GM23248 (cell line): Measurements from ENCODE around the gene UNC5C. TPM values are rescaled to one million over a fixed set of nuclear protein-coding genes. Genes with fewer than 3 reads are reported as not detected.

Experiments
- DNase-seq: peaks from one replicate; pipeline ENCODE4 v3.0.0-alpha.2; 2015
- H2AFZ ChIP-seq: fragments of 200-600 bp; sonication (generic); 2 replicates; pipeline ENCODE4 v1.6.1; 2016; ENCODE audit warnings: antibody characterized with exemption
- H3F3A ChIP-seq: fragments of 200-600 bp; sonication (generic); 2 replicates; pipeline ENCODE4 v1.6.1; 2016; ENCODE audit warnings: mild to moderate bottlenecking, antibody characterized with exemption, mixed run types; ENCODE audit not compliant: insufficient read depth
- H3K27ac ChIP-seq: fragments of 200-600 bp; sonication (generic); 2 replicates; pipeline ENCODE4 v1.5.1; 2016; ENCODE audit warnings: mild to moderate bottlenecking
- H3K27me3 ChIP-seq: fragments of 200-600 bp; sonication (generic); replicated peaks from 2 replicates; pipeline ENCODE4 v1.6.1; 2016; ENCODE audit warnings: mild to moderate bottlenecking; ENCODE audit not compliant: insufficient read depth
- H3K36me3 ChIP-seq: fragments of 200-600 bp; sonication (generic); 2 replicates; pipeline ENCODE4 v1.6.1; 2016; ENCODE audit warnings: low read depth, mild to moderate bottlenecking
- H3K4me1 ChIP-seq: fragments of 200-600 bp; sonication (generic); 2 replicates; pipeline ENCODE4 v1.6.1; 2016; ENCODE audit warnings: mild to moderate bottlenecking; ENCODE audit not compliant: insufficient read depth
- H3K4me2 ChIP-seq: fragments of 200-600 bp; sonication (generic); one replicate; pipeline ENCODE4 v1.6.1; 2016; ENCODE audit warnings: mild to moderate bottlenecking; ENCODE audit not compliant: unreplicated experiment
- H3K4me3 ChIP-seq: fragments of 200-600 bp; sonication (generic); 2 replicates; pipeline ENCODE4 v1.5.1; 2016; ENCODE audit warnings: mild to moderate bottlenecking
- H3K79me2 ChIP-seq: fragments of 200-600 bp; sonication (generic); 2 replicates; pipeline ENCODE4 v1.6.1; 2016; ENCODE audit warnings: mild to moderate bottlenecking; ENCODE audit not compliant: insufficient read depth
- H3K9ac ChIP-seq: fragments of 200-600 bp; sonication (generic); 2 replicates; pipeline ENCODE4 v1.6.1; 2016; ENCODE audit warnings: mild to moderate bottlenecking
- H3K9me2 ChIP-seq: fragments of 200-600 bp; sonication (generic); 2 replicates; pipeline ENCODE4 v1.6.1; 2016; ENCODE audit warnings: mixed run types, mild to moderate bottlenecking, moderate library complexity; ENCODE audit not compliant: insufficient read depth
- H3K9me3 ChIP-seq: fragments of 200-600 bp; sonication (generic); one replicate; pipeline ENCODE4 v1.6.1; 2017; ENCODE audit warnings: low read depth
- H4K20me1 ChIP-seq: fragments of 200-600 bp; sonication (generic); 2 replicates; pipeline ENCODE4 v1.6.0; 2016; ENCODE audit not compliant: insufficient read depth
- EZH2 ChIP-seq: fragments of 200-600 bp; sonication (generic); IDR thresholded peaks from 2 replicates; pipeline ENCODE4 v1.6.1; 2018; ENCODE audit warnings: antibody characterized with exemption, mild to moderate bottlenecking; ENCODE audit not compliant: insufficient read depth, poor library complexity, severe bottlenecking
- EZH2phosphoT487 ChIP-seq: fragments of 200-600 bp; sonication (generic); IDR thresholded peaks from 2 replicates; pipeline ENCODE4 v1.6.1; 2018; ENCODE audit warnings: antibody characterized with exemption, moderate library complexity, mild to moderate bottlenecking, low read depth; ENCODE audit not compliant: insufficient read depth
- WGBS, 2 experiments: methylation state at CpG; one replicate each; pipeline ENCODE4 v1.1.6; 2015 to 2017; ENCODE audit warnings: low lambda C conversion rate in 2 of 2, low coverage in 1 of 2; ENCODE audit errors: missing lambda C conversion rate in 2 of 2; 5-methylcytosine and 5-hydroxymethylcytosine counted together
- in situ Hi-C: fragments of 300-500 bp; cut with MboI; formaldehyde crosslinking; loops from 2 replicates; pipeline ENCODE4 v1.15.0; 2020
- polyA plus RNA-seq: library from polyadenylated mRNA; unstranded; fragments of >200 nt; fragmentation: Nextera tagmentation; extraction: Ambion mirVana; gene quantifications from 2 replicates; pipeline ENCODE4 v1.2.1, GENCODE V29; 2016
- total RNA-seq: library from RNA; depleted of rRNA; stranded (reverse); fragments of >200 nt; shearing (Covaris generic); gene quantifications from 2 replicates; pipeline ENCODE4 v1.2.3, GENCODE V29; 2014

UNC5C gene
- total and polyA plus RNA-seq, 2 experiments from 2014 or later: not detected

DNA sequence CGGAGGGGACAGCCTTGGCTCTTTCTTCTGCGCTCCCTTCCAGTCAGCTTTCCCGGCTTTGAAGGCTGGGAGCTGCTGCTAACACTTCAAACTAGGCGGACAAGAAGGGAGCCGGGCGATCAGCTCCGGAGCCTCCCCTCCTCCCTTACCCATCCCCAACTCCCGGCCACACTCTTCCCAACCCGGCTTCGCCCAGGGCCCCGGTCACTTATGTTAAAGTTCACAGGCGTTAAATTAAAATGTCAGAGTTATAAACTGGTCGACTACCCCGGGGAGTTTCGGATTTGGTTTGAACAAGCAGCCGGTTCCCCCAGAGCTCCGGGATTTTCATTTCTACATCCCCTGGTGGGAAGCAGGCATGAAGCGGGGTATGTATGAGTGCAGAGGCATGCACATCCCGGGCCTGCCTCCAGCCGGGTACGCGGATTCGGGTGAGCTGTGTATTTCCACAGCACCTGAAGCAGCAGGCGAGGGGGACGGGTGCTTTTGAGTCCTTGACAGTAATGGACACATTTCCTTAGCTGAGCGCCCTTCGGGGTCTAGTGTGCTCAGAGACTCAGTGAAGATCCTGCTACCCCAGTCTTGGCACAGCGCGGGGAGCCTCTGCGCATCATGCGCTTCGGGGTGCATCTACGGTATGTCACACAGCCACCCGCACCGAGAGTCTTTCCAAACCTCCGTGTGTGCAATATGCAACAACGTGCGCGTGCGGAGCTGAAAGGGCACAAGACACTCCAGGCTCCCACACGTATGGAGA, 880 bp downstream of the UNC5C start:
- in situ Hi-C loops: no loop called here
- TF ChIP-seq EZH2: no peak
- TF ChIP-seq EZH2phosphoT487: no peak
- Histone ChIP-seq H3K27me3 (peaks cover 52% of the 10 kb centered on the region), H3K4me1 (no peaks in the 10 kb centered on the region), H4K20me1 (no peaks in the 10 kb centered on the region), H3K4me2 (no peak overlapping the region), H2AFZ (peak overlapping the region; percentile 33; the same call in 1 of the 2 replicates), H3K27ac (no peak overlapping the region), H3F3A (no peaks in the 10 kb centered on the region), H3K9me3 (no peaks in the 10 kb centered on the region), H3K36me3 (no peaks in the 10 kb centered on the region), H3K79me2 (no peaks in the 10 kb centered on the region), H3K4me3 (peak overlapping the region; percentile 11; the same call in 1 of the 2 replicates), H3K9me2 (no peaks in the 10 kb centered on the region), H3K9ac (no peak overlapping the region)
- WGBS, 2 experiments: 1 to 3% methylated on average over 40 to 41 of the region's 41 CpGs
- DNase-seq: peak; percentile 26

GRCh38 chr4:95546866-95547714, 1.7 kb downstream of the UNC5C start:
- no peak overlapping the region for H3K4me3 ChIP-seq
- no peaks in the 10 kb centered on the region for H3K9me2 ChIP-seq
- H3K4me2 ChIP-seq: no peak overlapping the region
- peak; percentile 3 for DNase-seq
- H3K79me2 ChIP-seq: no peaks in the 10 kb centered on the region
- no peaks in the 10 kb centered on the region for H4K20me1 ChIP-seq
- H3K36me3 ChIP-seq: no peaks in the 10 kb centered on the region
- no peaks in the 10 kb centered on the region for H3F3A ChIP-seq
- no peaks in the 10 kb centered on the region for H3K4me1 ChIP-seq
- 5 to 9% methylated on average over 15 to 22 of the region's 22 CpGs for WGBS, 2 experiments
- no peaks in the 10 kb centered on the region for H3K9me3 ChIP-seq
- no peak overlapping the region for H3K27ac ChIP-seq
- no peak overlapping the region for H3K9ac ChIP-seq
- H3K27me3 ChIP-seq: peaks cover 52% of the 10 kb centered on the region
- in situ Hi-C loops: no loop called here
- H2AFZ ChIP-seq: peak overlapping the region; percentile 33; the same call in 1 of the 2 replicates
- TF ChIP-seq EZH2 (no peak), EZH2phosphoT487 (no peak)

GRCh38 chr4:95546221-95546620, 2.6 kb downstream of the UNC5C start:
- H3K79me2 ChIP-seq: no peaks in the 10 kb centered on the region
- in situ Hi-C loops: no loop called here
- no peaks in the 10 kb centered on the region for H3K36me3 ChIP-seq
- DNase-seq: no peak
- H3K9ac ChIP-seq: no peak overlapping the region
- H3K4me1 ChIP-seq: no peaks in the 10 kb centered on the region
- H3K27ac ChIP-seq: no peak overlapping the region
- H2AFZ ChIP-seq: no peak overlapping the region
- H3K9me3 ChIP-seq: no peaks in the 10 kb centered on the region
- no peak overlapping the region for H3K4me2 ChIP-seq
- peaks cover 52% of the 10 kb centered on the region for H3K27me3 ChIP-seq
- TF ChIP-seq EZH2: no peak
- TF ChIP-seq EZH2phosphoT487: no peak
- H4K20me1 ChIP-seq: no peaks in the 10 kb centered on the region
- no peak overlapping the region for H3K4me3 ChIP-seq
- H3K9me2 ChIP-seq: no peaks in the 10 kb centered on the region
- WGBS, 2 experiments: 1 to 6% methylated on average over 3 of the region's 3 CpGs
- H3F3A ChIP-seq: no peaks in the 10 kb centered on the region

DNA sequence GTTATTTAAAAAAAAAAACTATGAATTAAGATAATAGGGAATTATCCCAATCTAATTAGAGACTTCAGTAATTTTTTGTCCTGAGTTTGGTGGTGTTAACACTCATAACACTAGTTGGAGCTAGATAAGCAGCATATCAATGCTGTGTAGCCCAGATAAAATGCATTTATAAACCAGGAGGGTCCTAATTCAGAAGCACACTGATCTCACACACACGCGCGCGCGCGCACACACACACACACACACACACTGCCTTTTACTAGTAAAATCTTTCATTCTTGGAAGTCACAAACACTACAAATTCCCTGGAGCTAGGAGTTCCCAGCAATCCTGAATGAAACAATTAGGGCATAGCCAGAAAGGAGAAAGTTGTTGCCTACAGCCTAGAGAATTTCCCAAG, 3.2 kb downstream of the UNC5C start:
- H3K9ac ChIP-seq: no peak overlapping the region
- no peaks in the 10 kb centered on the region for H3K36me3 ChIP-seq
- H3K4me1 ChIP-seq: no peaks in the 10 kb centered on the region
- 50 to 58% methylated on average over 6 of the region's 6 CpGs for WGBS, 2 experiments
- no peaks in the 10 kb centered on the region for H3F3A ChIP-seq
- DNase-seq: no peak
- no peaks in the 10 kb centered on the region for H3K9me3 ChIP-seq
- H3K27me3 ChIP-seq: peaks cover 47% of the 10 kb centered on the region
- H3K27ac ChIP-seq: no peak overlapping the region
- no peak overlapping the region for H2AFZ ChIP-seq
- no peaks in the 10 kb centered on the region for H4K20me1 ChIP-seq
- H3K4me2 ChIP-seq: no peak overlapping the region
- TF ChIP-seq EZH2phosphoT487 (no peak), EZH2 (no peak)
- no peaks in the 10 kb centered on the region for H3K9me2 ChIP-seq
- no peaks in the 10 kb centered on the region for H3K79me2 ChIP-seq
- in situ Hi-C loops: no loop called here
- no peak overlapping the region for H3K4me3 ChIP-seq
